Measurements from ENCODE around the gene ZNF14.

Gene ZNF14

DNA sequence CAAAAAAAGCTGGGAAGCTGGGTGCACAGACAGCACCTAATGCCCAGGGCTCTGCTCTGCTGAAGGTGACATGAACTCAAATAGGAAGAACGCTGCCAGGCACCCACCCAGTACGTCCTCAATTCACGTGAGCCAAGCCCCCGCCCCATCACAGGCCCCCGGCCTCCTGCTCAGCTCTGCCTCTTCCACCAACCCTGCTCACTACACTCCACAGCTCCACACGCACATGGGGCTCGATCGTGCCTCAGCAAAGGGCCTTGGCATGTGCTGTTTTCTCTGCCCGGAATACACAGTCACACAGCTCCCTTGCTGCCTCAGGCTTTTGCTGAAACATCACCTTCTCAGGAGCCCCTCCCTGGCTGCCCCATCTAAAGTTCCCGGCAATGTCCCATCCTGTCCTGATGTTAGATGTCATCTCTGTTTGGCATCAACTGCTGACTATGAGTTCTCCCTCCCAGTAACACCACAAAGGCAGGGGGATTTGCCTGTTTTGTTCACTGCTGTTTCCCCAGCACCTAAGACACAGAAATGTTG is 71.7 kb downstream of the ZNF14 start:
- TF ChIP-seq, protein P1, sequence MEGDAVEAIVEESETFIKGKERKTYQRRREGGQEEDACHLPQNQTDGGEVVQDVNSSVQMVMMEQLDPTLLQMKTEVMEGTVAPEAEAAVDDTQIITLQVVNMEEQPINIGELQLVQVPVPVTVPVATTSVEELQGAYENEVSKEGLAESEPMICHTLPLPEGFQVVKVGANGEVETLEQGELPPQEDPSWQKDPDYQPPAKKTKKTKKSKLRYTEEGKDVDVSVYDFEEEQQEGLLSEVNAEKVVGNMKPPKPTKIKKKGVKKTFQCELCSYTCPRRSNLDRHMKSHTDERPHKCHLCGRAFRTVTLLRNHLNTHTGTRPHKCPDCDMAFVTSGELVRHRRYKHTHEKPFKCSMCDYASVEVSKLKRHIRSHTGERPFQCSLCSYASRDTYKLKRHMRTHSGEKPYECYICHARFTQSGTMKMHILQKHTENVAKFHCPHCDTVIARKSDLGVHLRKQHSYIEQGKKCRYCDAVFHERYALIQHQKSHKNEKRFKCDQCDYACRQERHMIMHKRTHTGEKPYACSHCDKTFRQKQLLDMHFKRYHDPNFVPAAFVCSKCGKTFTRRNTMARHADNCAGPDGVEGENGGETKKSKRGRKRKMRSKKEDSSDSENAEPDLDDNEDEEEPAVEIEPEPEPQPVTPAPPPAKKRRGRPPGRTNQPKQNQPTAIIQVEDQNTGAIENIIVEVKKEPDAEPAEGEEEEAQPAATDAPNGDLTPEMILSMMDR (IDR thresholded peaks at IDR 0.05; ENCODE audit: extremely low read depth, insufficient read depth, missing control alignments): no peak
- in situ Hi-C loops (cut with MboI; ENCODE audit: low pct_unique_long_range_greater_than_20kb, low sequenced_read_pairs, unreplicated experiment): no loop called here
- no peak for DNase-seq (ENCODE audit: low spot score)

Data from GM13977 (cell line).